Right atrium auricular region (tissue), 2 donors: ENCODE measurements around the gene GPR108. TPM values are rescaled to one million over a fixed set of nuclear protein-coding genes. Genes with fewer than 3 reads are reported as not detected.

ENCODE experiments used
- DNase-seq: peaks from one replicate; pipeline ENCODE4 v3.0.0-alpha.2; 2019; ENCODE audit warnings: low spot score
- H3K27ac ChIP-seq, 2 donors: fragments of 200-600 bp; sonication (generic); 1 replicate in 1 of 2; 2 replicates in 1 of 2; pipeline ENCODE4 v1.5.1; 2016 to 2019
- H3K27me3 ChIP-seq, 2 donors: fragments of 200-600 bp; sonication (generic); one replicate each; pipeline versions ENCODE4 v1.5.1 to v1.6.0; 2017 to 2019
- H3K36me3 ChIP-seq: fragments of 200-600 bp; sonication (generic); one replicate; pipeline ENCODE4 v1.5.1; 2016
- H3K4me1 ChIP-seq, 2 donors: fragments of 200-600 bp; sonication (generic); one replicate each; pipeline versions ENCODE4 v1.5.1 to v1.6.0; 2017 to 2019
- H3K4me3 ChIP-seq, 2 donors: fragments of 200-600 bp; sonication (generic); 1 replicate in 1 of 2; 2 replicates in 1 of 2; pipeline ENCODE4 v1.5.1; 2017 to 2019; ENCODE audit warnings: mild to moderate bottlenecking in 1 of 2, moderate library complexity in 1 of 2
- H3K9me3 ChIP-seq, 2 donors: fragments of 200-600 bp; sonication (generic); one replicate each; pipeline ENCODE4 v1.5.1; 2019
- CTCF ChIP-seq, 2 donors: fragments of 200-600 bp; sonication (generic); IDR thresholded peaks; one replicate each; pipeline ENCODE4 v1.5.1; 2019; ENCODE audit warnings: antibody characterized with exemption in 2 of 2
- total RNA-seq, 2 donors: library from RNA; depleted of rRNA; stranded (reverse); fragments of >200 nt; gene quantifications; one replicate each; pipeline ENCODE4 v1.1.0, GENCODE V29; 2016

GPR108 gene
- total RNA-seq, 2 donors from 2014 or later, result 40.3 to 41.3 TPM

- Histone ChIP-seq H3K36me3 (peaks cover 8% of the 10 kb centered on the region), H3K27ac (no peak overlapping the region), H3K4me3 (no peak overlapping the region), H3K9me3 (no peaks in the 10 kb centered on the region), H3K27me3 (no peaks in the 10 kb centered on the region), H3K4me1 (no peaks in the 10 kb centered on the region)
- no peak for DNase-seq
- no peak for TF ChIP-seq CTCF (IDR thresholded peaks at IDR 0.05)
Observed at GRCh38 chr19:6690160-6690885, 47.1 kb downstream of the GPR108 start.

- no peaks in the 10 kb centered on the region for H3K27me3 ChIP-seq
- peaks cover 22% of the 10 kb centered on the region for H3K36me3 ChIP-seq
- no peak for DNase-seq
- no peak overlapping the region for H3K4me3 ChIP-seq
- no peak for TF ChIP-seq CTCF (IDR thresholded peaks at IDR 0.05)
- no peaks in the 10 kb centered on the region for H3K4me1 ChIP-seq
- no peaks in the 10 kb centered on the region for H3K9me3 ChIP-seq
- H3K27ac ChIP-seq, result no peak overlapping the region
Observed at GRCh38 chr19:6687114-6687513, 50.3 kb downstream of the GPR108 start.

- no peak for DNase-seq
- Histone ChIP-seq H3K9me3 (no peaks in the 10 kb centered on the region), H3K4me1 (no peaks in the 10 kb centered on the region), H3K36me3 (peaks cover 22% of the 10 kb centered on the region), H3K4me3 (no peak overlapping the region), H3K27ac (no peak overlapping the region), H3K27me3 (no peaks in the 10 kb centered on the region)
- no peak for TF ChIP-seq CTCF (IDR thresholded peaks at IDR 0.05)
Observed at GRCh38 chr19:6686628-6686975, 50.8 kb downstream of the GPR108 start.

- H3K4me1 ChIP-seq, result no peaks in the 10 kb centered on the region
- no peak overlapping the region for H3K27ac ChIP-seq
Observed at GRCh38 chr19:6685962-6686627, 51.3 kb downstream of the GPR108 start.

GRCh38 chr19:6685482-6685881 is 51.9 kb downstream of the GPR108 start:
- TF ChIP-seq CTCF (IDR thresholded peaks at IDR 0.05), result no peak
- no peaks in the 10 kb centered on the region for H3K4me1 ChIP-seq
- no peak overlapping the region for H3K27ac ChIP-seq
- H3K4me3 ChIP-seq, result no peak overlapping the region
- H3K36me3 ChIP-seq, result peaks cover 22% of the 10 kb centered on the region
- DNase-seq, result no peak
- no peaks in the 10 kb centered on the region for H3K9me3 ChIP-seq
- H3K27me3 ChIP-seq, result no peaks in the 10 kb centered on the region

More at GRCh38 chr19:6685962-6686627, 51.3 kb downstream of the GPR108 start:
- Histone ChIP-seq H3K9me3 (no peaks in the 10 kb centered on the region), H3K4me3 (no peak overlapping the region), H3K36me3 (peaks cover 22% of the 10 kb centered on the region), H3K27me3 (no peaks in the 10 kb centered on the region)
- TF ChIP-seq CTCF (IDR thresholded peaks at IDR 0.05), result no peak
- no peak for DNase-seq
